ENCODE measurements around the gene CMKLR1.

DNA sequence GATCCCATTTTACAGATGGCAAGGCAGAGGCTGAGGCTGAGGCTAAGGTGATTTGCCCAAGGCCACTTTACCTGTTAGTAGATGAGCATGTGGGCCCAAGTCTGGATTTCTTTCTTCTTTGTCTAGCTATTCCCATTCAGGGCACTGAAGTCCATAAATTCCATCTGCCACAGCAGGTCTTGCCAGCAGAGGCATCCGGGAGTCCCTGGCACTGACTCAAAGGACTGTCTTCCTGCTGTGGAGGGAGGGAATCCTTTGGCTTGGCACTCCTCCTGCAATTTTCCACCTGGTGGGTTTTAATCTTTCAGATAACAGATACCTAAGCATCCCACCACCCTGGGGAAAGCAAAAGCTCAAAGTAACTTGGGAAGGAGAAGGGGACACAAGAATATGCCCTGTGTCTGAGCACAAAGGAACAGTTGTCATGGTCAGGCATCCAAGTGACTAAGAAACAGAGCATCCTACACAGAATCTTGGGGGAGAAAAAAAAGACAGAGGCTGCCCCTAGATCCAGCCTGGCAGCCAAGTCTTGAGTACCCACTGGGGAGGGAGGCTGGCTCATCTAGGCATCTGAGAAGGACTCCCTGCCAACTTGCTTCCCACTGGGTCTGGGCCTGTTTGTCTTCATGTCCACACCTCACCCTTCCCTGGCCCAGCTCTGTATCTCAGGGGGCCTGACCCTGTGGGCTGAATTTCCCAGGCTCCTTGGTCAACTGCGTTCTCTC is 35.6 kb upstream of the CMKLR1 start:
- TF ChIP-seq, protein P1, sequence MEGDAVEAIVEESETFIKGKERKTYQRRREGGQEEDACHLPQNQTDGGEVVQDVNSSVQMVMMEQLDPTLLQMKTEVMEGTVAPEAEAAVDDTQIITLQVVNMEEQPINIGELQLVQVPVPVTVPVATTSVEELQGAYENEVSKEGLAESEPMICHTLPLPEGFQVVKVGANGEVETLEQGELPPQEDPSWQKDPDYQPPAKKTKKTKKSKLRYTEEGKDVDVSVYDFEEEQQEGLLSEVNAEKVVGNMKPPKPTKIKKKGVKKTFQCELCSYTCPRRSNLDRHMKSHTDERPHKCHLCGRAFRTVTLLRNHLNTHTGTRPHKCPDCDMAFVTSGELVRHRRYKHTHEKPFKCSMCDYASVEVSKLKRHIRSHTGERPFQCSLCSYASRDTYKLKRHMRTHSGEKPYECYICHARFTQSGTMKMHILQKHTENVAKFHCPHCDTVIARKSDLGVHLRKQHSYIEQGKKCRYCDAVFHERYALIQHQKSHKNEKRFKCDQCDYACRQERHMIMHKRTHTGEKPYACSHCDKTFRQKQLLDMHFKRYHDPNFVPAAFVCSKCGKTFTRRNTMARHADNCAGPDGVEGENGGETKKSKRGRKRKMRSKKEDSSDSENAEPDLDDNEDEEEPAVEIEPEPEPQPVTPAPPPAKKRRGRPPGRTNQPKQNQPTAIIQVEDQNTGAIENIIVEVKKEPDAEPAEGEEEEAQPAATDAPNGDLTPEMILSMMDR (IDR thresholded peaks at IDR 0.05; ENCODE audit: insufficient read depth, low read depth, low read length), result no peak
- no peak for TF ChIP-seq EZH2 (IDR thresholded peaks at IDR 0.05; ENCODE audit: insufficient read depth, low read length)
